Measurements from ENCODE around the gene DGCR8. TPM values are rescaled to one million over a fixed set of nuclear protein-coding genes. Genes with fewer than 3 reads are reported as not detected.
"Not testable (repeated sequence)": the region's sequence is repeated elsewhere in the genome, so short reads cannot be mapped to it uniquely, and the experiment has no call there.

Gene DGCR8
- total RNA-seq, 1 donor from 2014 or later, result 20.9 TPM

- DNase-seq (ENCODE audit: low read depth in 2 of 2), result no peak
These were observed 14.0 kb upstream of the DGCR8 start for GRCh38 chr22:20065896-20066616.

GRCh38 chr22:20066617-20067383 is 13.2 kb upstream of the DGCR8 start:
- no peak for DNase-seq (ENCODE audit: low read depth in 2 of 2)

GRCh38 chr22:20067384-20067682 is 12.7 kb upstream of the DGCR8 start:
- not testable (repeated sequence) for DNase-seq (ENCODE audit: low read depth in 2 of 2)

- no peak for DNase-seq (ENCODE audit: low read depth in 2 of 2)
These were observed 11.4 kb upstream of the DGCR8 start for GRCh38 chr22:20068640-20069039.

GRCh38 chr22:20069331-20070042 is 10.6 kb upstream of the DGCR8 start:
- no peak for DNase-seq (ENCODE audit: low read depth in 2 of 2)

- DNase-seq (ENCODE audit: low read depth in 2 of 2), result no peak
These were observed 8.5 kb upstream of the DGCR8 start for GRCh38 chr22:20071524-20071972.

GRCh38 chr22:20076627-20077172 is 3.3 kb upstream of the DGCR8 start:
- no peak for DNase-seq (ENCODE audit: low read depth in 2 of 2)

GRCh38 chr22:20080445-20080775 is 369 bp downstream of the DGCR8 start:
- DNase-seq (ENCODE audit: low read depth in 2 of 2), result peak in 1 of 2 donors; percentile 62

GRCh38 chr22:20080776-20081654 is 974 bp downstream of the DGCR8 start:
- peak; percentile 9 to 66 for DNase-seq (ENCODE audit: low read depth in 2 of 2)

GRCh38 chr22:20083157-20083890 is 3.3 kb downstream of the DGCR8 start:
- no peak for DNase-seq (ENCODE audit: low read depth in 2 of 2)

- DNase-seq (ENCODE audit: low read depth in 2 of 2), result no peak
These were observed 4.0 kb downstream of the DGCR8 start for GRCh38 chr22:20083891-20084546.

- DNase-seq (ENCODE audit: low read depth in 2 of 2), result peak in 1 of 2 donors; percentile 17
These were observed 4.7 kb downstream of the DGCR8 start for GRCh38 chr22:20084547-20085413.

GRCh38 chr22:20085651-20086050 is 5.6 kb downstream of the DGCR8 start:
- DNase-seq (ENCODE audit: low read depth in 2 of 2), result no peak

GRCh38 chr22:20086101-20086599 is 6.1 kb downstream of the DGCR8 start:
- DNase-seq (ENCODE audit: low read depth in 2 of 2), result no peak

GRCh38 chr22:20086763-20087162 is 6.7 kb downstream of the DGCR8 start:
- no peak for DNase-seq (ENCODE audit: low read depth in 2 of 2)

GRCh38 chr22:20087319-20088262 is 7.5 kb downstream of the DGCR8 start:
- DNase-seq (ENCODE audit: low read depth in 2 of 2), result no peak

GRCh38 chr22:20088263-20088648 is 8.2 kb downstream of the DGCR8 start:
- DNase-seq (ENCODE audit: low read depth in 2 of 2), result no peak
